GM19467 (cell line): ENCODE results near the gene MVB12A.
A peak's percentile ranks its signal among the peaks of the same experiment; 100 is the strongest.

Experiments
- ATAC-seq: cut with Tn5 transposase; IDR thresholded peaks from one replicate; pipeline ENCODE4 v1.9.1; 2021; ENCODE audit warnings: mild to moderate bottlenecking, moderate library complexity; ENCODE audit not compliant: unreplicated experiment

MVB12A gene

DNA sequence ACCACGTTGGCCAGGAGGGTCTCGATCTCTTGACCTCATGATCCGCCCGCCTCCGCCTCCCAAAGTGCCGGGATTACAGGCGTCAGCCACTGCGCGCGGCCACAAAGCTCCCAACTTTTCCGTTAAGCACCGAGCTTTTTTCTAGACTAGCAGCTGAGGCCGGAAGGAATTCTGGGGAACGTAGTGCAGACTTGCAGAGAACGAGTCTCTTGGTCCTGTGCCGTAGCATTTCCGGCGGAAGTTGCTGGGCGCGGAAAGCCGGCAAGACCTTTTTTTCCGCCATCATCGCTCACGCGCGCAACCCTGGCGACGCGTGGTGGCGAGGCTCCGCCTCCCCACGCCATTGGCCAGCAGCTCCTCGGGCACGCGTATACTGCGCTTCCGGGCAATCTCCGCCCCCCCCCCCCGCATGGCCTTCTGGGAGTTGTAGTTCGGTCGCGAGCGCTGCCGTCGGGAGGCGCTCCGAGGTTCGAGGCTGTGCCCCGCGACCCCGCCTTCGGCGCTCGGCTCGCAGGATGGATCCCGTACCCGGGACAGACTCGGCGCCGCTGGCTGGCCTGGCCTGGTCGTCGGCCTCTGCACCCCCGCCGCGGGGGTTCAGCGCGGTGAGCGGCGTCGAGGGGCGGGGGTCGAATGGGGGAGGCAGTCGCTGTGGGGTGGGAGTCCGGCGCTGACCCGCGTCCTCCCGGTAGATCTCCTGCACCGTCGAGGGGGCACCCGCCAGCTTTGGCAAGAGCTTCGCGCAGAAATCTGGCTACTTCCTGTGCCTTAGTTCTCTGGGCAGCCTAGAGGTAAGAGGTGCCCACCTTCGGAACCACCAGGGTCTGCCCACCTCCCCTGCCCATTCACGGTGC is at the start of gene MVB12A:
Gene MVB12A, plus strand, starts transcription at position 427 of the 854 bp plus-strand sequence. Its CDS starts 89 bp downstream, at position 516.
- peak; percentile 82 for ATAC-seq

DNA sequence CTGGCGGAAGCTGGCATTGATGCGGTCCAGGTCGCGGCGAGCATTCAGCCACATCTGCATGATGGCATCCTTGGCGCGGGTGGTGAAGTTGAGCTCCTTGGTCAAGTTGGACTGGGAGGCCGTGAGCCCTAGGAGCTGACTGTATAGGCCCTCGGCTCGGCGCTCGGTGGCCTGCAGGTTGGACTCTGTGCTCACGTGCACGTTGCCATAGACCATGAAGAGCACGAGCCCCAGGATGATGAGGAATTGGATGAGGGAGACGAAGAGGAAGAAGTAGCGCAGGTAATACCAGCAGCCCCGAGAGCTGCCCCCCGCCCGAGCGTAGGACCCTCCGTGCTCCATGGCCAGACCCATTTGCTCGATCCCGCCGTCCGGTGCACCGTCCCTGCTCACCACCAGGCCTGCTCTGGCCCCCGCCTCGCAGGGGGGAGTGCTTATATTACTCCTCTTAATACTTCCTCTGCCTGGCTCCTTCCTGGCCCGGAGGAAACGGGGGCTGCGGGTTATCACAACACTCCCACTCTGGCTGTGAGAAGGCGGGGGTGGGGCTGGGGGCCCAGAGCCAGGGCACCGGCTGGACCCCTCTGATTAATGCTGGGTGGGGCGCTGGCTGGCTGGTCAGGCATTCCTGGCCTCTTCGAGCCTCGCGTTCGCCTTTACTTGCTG is 42.8 kb upstream of the MVB12A start, which contains the start of gene PLVAP:
Gene PLVAP, minus strand, starts transcription at position 408 of the 666 bp plus-strand sequence. Its CDS starts 54 bp downstream, at position 354.
- ATAC-seq, result no peak

DNA sequence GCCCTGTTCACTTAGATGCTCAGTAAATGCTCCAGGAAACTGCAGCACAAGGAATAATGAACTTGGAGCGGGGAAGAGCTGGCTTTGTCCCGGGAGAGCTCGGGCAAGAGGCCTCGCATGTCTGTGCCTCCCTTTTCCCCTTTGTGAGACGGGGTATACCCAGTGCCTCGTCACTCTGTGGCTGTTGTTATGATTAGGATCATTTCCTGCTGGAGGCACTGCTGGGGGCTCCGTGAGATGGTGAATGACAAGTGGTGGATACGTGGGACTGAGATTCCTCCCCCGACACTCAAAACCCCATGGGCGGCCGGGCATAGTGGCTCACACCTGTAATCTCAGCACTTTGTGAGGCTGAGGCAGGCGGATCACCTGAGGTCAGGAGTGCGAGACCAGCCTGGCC is 41.6 kb upstream of the MVB12A start:
- no peak for ATAC-seq

DNA sequence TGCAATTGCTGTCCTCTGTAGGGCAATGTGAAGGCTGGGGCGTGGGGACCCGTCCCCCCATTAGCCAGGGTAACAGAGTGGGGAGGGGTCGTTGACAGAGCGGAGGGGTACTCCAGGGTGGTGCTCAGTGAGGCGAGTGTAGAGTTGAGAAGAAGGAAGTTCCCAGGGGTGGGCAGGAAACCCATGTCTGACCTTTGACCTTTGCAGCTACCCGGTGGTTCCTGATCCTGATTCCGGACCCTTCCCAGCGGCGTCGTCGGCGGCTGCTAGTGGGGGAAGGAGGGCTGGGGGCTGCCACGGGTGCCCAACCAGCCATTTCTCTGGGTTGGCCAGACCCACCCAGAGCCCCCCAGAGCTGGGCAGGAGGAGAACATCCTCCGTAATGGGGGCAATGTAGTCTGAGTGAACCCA is 40.6 kb upstream of the MVB12A start:
- no peak for ATAC-seq

DNA sequence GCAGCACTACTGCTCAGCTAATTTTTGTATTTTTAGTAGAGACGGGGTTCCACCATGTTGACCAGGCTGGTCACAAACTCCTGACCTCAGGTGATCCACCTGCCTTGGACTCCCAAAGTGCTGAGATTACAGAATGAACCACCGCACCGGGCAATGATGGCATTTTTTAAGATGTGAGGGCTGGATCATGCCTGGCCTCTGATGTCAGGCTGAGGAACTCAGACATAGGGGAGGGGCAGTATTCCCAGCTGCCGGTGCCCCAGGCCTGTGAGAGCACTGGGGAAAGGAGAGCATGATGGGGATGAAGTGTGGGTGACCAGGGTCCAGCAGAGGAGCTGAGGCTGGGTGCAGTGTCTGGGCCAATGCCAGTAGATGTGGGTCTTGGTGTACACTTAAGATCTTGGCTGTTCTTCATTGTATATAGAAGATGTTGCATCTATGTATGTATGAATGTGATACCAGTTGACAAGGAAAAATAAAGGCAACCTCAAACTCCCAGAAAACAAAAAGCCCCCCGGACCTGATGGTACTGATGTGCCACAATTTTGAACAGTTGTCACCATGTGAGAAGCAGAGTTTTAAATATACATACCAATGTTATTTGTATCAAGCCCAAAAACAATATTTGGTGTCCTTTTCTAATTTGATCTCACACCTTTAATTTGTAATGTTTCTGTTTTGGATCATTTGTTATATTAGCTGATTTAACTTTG is 39.3 kb upstream of the MVB12A start:
- ATAC-seq, result no peak

DNA sequence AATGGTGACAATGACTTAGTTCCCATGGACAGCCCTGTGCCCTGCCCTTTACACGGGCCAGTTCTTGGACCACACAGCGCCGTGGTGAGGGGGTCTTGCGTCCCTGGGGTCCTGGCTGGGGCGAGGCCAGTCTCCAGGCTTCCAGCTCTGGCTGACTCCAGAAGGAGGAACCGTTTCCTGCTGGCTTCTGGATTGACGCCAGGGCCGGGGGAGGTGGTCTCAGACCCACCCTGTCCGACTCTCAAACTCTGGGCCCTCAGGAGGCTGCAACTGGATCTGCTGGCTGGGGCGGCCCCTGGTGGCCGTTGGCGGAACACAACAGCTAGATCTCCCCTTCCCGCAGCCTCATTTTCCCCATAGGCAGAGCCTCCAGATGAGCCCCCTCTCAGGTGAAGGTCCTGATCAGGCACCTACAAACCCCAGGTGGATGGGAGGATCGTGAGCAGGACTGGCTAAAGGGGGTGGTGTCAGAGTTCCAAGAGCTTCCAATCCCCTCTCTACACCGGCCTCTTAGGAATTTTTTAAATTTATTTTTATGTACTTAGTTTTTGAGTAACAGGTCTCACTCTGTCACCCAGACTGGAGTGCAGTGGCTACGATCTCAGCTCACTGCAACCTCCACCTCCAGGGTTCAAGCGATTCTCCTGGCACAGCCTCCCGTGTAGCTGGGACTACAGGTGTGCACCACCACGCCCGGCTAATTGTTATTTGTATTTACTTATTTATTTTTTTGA is 33.8 kb upstream of the MVB12A start:
- no peak for ATAC-seq

DNA sequence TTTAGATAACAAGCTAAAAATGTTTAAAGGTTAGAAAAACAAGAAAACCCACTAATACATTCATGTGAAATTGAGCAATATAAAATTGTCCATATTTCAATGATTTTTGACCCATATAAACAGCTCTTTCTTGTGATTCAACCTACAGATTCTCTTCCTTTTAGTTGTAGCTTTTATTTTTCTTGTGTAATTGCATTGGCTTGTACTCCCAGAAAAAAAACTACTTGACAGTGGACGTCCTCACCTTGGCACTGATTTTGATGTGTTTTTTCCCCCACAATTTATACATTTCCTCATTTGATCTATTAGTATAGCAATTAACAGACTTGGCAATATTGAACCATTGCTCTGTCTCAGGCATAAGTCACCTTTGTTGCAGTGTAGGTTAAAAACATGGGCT is 30.6 kb upstream of the MVB12A start:
- ATAC-seq, result no peak

DNA sequence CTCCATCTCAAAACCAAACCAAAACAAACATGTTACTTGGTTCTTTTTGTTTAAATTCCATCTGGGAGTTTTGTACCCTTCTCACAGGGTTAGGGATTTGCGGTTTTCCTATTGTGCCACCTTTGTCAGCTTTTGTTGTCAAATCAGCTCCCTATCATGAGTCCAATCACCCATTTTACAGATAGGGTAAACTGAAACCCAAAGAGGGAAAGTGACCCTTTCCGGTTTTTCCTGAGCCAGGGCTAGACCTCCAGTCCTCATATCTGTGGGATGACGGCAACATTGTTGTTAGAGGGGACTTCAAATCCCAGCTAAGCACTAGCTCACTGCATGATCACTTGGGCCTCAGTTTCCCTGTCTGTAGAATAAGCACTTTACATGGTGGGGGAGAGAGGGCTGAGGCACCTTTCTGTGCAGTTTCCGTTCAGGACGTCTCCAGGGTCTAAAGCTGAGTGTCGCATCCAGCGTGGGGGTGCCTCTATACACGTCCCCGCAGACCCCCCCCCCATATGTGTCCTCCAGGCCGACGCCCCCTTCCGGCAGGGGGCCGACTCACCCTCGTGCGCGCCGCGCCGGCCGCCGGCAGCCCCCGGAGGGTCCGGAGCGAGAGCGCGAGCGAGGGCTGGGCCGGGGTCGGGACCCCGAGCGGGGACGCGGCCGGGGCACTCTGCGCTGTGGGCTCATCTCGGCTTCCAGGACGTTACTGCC is 29.7 kb upstream of the MVB12A start:
- no peak for ATAC-seq

DNA sequence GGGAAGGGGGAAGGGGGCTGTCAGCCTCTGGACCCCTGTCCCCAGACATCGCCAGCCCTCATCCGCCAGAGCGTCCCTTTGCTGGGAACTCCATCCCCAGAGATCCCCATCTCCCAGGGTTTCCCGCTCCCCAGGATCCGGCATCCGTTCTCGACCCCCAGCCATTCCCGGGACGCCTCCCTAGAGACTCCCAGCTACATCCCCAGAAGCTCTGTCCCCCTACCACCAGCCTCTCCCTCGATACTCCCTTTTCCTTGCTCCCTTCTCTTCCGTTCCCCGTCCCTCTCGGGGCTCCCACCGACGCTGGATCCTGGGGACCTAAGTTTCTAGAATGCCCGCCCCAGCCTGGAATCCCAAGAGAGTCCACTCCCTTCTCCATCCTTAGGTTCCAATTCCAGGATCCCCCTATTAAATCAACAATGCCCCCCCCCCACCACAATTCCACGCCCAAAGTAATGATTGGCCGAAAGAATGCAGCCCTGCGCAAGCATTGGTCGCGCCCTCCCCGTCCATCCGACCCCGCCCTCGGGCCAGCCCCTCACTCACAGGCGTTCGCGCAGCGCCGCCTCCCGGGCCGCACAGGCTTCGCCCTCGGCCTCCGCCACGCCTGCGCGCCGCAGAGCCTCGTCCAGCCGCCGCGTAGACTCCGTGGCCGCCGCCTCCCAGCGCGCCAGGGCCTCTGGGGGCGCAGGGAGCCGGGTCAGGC is 29.0 kb upstream of the MVB12A start:
- peak; percentile 86 for ATAC-seq

DNA sequence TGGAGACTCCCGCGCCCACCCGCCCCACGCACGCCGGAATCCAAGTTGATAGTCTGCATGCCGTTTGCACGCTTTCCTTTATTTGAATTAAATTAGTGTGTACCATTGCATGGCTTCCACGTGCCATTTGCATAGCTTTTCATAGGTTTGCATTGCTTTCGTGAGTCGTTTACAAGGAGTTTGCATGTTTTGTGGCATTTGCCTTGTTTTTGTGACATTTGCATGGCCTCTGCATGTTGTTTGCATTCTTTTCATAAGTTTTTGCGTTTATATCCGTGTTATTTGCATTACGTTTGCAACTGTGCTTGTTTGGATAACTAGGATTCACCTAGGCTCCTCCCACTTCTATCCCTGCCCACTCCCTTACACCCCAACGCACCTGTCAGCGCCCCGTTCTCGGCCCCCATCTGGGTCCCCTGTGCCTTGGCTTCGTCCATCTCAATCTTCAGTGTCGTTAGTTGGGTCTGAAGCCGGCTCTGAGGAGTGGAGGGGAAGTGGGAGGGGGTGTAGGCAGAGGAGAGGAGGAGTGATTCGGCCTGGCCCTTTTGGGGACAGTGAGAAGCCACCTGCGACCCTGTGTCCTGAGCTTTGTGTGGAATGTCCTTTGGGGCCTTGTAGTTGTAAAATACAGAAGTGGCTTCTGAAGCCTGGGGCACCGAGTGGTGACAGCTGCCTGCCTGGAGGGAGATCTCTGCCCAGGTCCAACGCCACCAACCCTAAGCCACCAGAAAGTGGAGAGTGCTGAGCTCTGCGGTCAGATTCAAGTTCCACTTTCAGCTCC is 28.3 kb upstream of the MVB12A start:
- peak; percentile 12 for ATAC-seq

DNA sequence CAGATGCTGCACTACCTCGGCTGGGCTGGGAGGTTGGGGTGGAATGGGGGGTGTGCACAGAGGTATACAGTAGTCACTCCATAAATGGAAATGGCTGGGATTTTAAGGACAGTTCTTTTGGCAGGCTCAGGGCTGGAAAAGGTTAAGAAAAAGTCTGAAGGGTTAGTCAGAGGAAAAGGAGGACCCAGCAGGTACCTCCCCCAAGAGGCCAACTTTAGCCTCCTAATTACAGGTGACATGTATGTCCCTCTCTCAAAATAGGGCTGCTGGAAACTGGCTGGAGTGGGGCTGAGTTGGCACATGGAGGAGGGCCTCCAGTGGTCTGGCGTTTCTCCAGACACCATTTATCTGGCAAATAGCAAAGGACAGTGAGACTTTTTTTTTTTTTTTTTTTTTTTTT is 26.8 kb upstream of the MVB12A start:
- ATAC-seq, result no peak

DNA sequence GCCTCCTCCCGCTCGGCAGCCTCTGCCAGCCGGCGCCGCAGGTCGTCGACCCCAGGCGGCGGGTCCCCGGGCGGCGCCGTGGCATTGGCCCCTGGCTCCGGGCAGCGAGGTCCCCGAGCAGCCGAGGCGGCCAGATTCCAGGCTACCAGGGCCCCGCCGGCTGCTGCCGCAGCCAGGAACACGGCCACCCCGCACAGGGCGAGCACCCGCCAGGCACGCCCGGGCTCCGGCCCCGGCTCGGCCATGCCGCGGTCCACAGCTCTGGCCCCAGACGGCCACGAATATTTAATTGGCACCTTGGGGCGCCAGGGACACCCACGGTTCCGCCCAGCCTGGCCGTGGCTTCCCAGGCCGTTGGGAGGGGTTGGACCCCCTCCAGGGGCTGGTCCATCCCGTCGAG is 25.9 kb upstream of the MVB12A start, which contains the start of gene CCDC194:
Gene CCDC194, minus strand, starts transcription at position 283 of the 400 bp plus-strand sequence. Its CDS starts 38 bp downstream, at position 245.
- no peak for ATAC-seq

DNA sequence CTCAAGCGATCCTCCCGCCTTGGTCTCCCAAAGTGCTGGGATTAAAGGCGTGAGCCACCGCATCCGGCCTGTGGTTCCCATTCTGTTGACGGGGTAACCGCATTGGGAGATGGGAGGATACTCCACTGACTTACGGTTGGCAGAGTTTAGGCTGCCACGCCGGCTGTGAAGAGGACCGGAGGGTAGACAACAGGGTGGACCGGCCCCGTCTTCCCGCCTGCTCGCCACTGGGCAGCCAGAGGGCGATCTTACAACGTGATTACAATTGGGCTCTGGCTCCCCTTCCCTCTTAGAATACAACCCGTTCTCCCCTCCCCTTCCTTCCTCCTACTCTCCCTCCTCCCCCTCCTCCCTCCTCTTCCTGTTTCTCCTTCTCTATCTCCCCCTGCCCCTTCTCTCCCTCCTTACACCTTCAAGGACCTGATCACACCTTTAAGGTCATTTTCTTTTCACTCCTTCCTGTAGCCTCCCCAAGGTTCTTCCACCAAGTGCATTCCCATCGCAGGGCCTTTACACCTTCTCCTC is 24.9 kb upstream of the MVB12A start:
- no peak for ATAC-seq

DNA sequence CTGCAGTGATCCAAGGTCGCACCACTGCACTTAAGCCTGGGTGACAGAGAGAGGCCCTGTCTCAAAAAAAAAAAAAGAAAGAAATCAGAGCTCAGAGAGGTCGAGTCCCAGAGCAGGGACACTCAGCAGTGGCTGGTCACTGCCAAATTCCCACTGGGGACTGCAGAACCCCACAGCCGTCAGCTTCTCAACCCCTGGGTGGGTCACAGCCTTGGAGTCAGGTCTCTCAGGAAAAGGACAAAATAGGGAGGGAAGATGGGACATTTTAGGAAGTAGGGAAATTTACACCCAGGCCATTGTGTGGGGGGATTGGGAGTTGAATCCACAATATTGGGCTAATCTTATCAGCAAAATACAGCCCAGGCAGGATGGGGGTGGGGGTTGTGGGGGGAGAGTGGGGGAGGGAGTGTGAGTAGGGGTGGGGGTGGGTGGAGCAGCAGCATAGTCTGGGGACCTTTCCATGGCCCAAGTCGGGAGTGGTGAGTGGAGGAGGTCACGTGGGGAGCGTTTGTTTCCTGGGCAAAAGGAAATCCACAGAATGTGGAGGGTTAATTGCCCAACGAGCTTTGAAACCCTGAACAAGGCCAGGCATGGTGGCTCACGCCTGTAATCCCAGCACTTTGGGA is 20.8 kb upstream of the MVB12A start:
- ATAC-seq, result no peak

DNA sequence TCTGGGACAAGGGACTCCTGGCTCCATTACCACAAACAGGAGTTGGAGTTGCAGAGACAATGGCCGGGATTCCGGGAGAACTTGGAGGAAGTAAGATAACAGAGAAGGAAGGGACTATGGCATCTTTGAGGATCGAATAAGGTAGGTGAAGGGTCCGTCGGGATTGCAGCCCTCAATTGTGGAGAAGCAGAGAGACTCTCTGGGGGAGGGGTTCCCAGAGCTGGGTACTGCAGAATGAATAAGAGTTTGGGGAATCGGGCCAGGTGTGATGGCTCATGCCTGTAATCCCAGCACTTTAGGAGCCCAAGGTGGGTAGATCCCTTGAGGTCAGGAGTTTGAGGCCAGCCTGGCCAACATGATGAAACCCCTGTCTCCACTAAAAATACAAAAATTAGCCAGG is 18.2 kb upstream of the MVB12A start:
- no peak for ATAC-seq

DNA sequence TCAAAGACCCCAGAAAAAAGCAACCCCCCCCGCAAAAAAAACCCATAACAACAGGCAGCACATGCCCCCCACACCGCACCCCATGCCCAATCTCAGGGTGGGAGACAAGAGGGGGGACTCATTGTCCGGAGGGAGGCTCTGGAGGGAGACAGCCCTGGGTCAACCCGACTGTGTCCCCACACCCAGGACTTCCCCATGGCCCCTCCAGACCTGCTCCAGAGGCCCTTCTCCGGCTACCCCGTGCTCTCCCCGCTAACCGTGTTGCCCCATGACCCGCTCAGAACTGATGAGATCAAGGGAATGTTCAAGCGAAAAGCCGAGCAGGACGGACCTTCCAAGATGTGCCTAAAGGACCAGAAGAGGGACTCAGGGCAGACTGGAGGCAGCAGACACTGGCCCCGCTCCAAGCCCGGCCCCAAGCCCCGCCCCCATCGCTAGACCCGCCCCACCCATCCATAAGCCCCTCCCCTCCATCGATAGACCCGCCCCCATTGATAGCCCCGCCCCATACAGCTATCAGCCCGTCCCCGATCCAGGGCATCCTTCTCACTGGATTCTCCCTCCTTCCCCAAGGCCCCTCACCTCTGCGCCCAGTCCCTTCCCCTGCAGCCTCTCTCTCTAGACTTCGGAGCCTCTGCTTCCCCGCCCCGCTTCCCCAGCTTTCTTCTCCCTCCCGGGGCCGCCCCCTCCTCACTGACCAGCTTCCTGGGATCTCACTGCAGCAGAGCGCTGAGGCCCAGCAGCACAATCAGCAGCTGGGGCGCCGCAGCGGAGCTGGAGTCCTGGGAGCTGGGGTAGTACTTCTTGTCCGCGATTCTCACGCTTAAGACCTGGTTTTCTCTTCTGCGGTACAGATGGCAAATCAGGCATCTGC is 16.6 kb upstream of the MVB12A start:
- ATAC-seq, result no peak

DNA sequence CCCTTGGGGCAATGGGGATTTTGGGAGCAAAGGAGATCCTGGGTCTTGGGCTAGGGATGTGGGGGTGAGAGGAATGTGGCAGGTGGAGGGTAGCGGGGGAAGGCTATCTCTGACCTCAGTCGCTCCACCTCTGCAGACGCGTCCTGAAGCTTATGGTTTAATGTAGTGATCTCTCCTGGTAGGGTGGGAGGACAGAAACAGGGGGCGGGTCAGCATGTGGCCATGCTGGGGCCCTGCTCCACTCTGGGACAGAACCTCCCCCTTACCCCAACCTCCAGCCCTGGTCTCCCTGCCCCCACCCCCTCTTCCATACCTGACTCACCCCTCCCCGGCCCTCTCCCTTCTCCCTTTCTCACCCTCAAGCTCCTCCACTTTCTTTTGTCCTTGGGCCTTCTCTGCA is 15.8 kb upstream of the MVB12A start:
- no peak for ATAC-seq
